ENCODE data around the gene MAVS. TPM values are rescaled to one million over a fixed set of nuclear protein-coding genes. Genes with fewer than 3 reads are reported as not detected.

Gene MAVS
- total and polyA plus RNA-seq, 3 donors from 2014 or later, result 14.5 to 34.6 (median 28.5) TPM

- intact Hi-C loops (cut with DNase I; ENCODE audit: low total_unique reads), result no loop called here
- no peak for DNase-seq
- peaks cover 57% of the 10 kb centered on the region for H3K4me1 ChIP-seq
- WGBS, 2 donors, result 56 to 59% methylated on average over 4 of the region's 4 CpGs
- no peak for TF ChIP-seq POLR2A (IDR thresholded peaks at IDR 0.05)
- no peak for TF ChIP-seq CTCF (IDR thresholded peaks at IDR 0.05)
- no peaks in the 10 kb centered on the region for H3K9me3 ChIP-seq
- peak overlapping the region in 1 of 2 donors; percentile 8 for H3K27ac ChIP-seq
- no peaks in the 10 kb centered on the region for H3K27me3 ChIP-seq
- no peak overlapping the region for H3K4me3 ChIP-seq
- H3K36me3 ChIP-seq (ENCODE audit: low read depth, missing control alignments), result no peaks in the 10 kb centered on the region
Observed at GRCh38 chr20:3898639-3899038, 52.0 kb downstream of the MAVS start.

GRCh38 chr20:3900187-3900604 lies 53.6 kb downstream of the MAVS start:
- Histone ChIP-seq H3K36me3 (ENCODE audit: low read depth, missing control alignments) (no peaks in the 10 kb centered on the region), H3K9me3 (no peaks in the 10 kb centered on the region), H3K27me3 (no peaks in the 10 kb centered on the region), H3K27ac (peak overlapping the region in 1 of 2 donors; percentile 23), H3K4me1 (peaks cover 68% of the 10 kb centered on the region), H3K4me3 (no peak overlapping the region)
- no peak for DNase-seq
- 61 to 67% methylated on average over 3 of the region's 3 CpGs for WGBS, 2 donors
- intact Hi-C loops (cut with DNase I; ENCODE audit: low total_unique reads), result no loop called here
- no peak for TF ChIP-seq POLR2A (IDR thresholded peaks at IDR 0.05)

- Histone ChIP-seq H3K36me3 (ENCODE audit: low read depth, missing control alignments) (no peaks in the 10 kb centered on the region), H3K4me3 (no peak overlapping the region), H3K9me3 (no peaks in the 10 kb centered on the region), H3K27me3 (no peaks in the 10 kb centered on the region), H3K27ac (peak overlapping the region; percentile 47 to 51), H3K4me1 (peaks cover 67% of the 10 kb centered on the region)
- intact Hi-C loops (cut with DNase I; ENCODE audit: low total_unique reads), result no loop called here
- TF ChIP-seq POLR2A (IDR thresholded peaks at IDR 0.05) (no peak), CTCF (IDR thresholded peaks at IDR 0.05) (no peak)
- 49 to 61% methylated on average over 3 of the region's 3 CpGs for WGBS, 2 donors
- no peak for DNase-seq
Observed at GRCh38 chr20:3901028-3901705, 54.5 kb downstream of the MAVS start.

- TF ChIP-seq POLR2A (IDR thresholded peaks at IDR 0.05), result no peak
- no peak for TF ChIP-seq CTCF (IDR thresholded peaks at IDR 0.05)
- Histone ChIP-seq H3K27me3 (no peaks in the 10 kb centered on the region), H3K27ac (peak overlapping the region; percentile 47 to 51), H3K4me3 (no peak overlapping the region), H3K4me1 (peaks cover 60% of the 10 kb centered on the region), H3K9me3 (no peaks in the 10 kb centered on the region), H3K36me3 (ENCODE audit: low read depth, missing control alignments) (no peaks in the 10 kb centered on the region)
- WGBS, 2 donors, result 53 to 54% methylated on average over 9 of the region's 9 CpGs
- intact Hi-C loops (cut with DNase I; ENCODE audit: low total_unique reads), result no loop called here
- no peak for DNase-seq
Observed at GRCh38 chr20:3901706-3902440, 55.2 kb downstream of the MAVS start.

GRCh38 chr20:3902446-3902845 lies 55.8 kb downstream of the MAVS start:
- TF ChIP-seq CTCF (IDR thresholded peaks at IDR 0.05) (no peak), POLR2A (IDR thresholded peaks at IDR 0.05) (no peak)
- no peak for DNase-seq
- H3K4me1 ChIP-seq, result peaks cover 54% of the 10 kb centered on the region
- intact Hi-C loops (cut with DNase I; ENCODE audit: low total_unique reads), result no loop called here
- H3K4me3 ChIP-seq, result no peak overlapping the region
- peak overlapping the region in 1 of 2 donors; percentile 51 for H3K27ac ChIP-seq
- no peaks in the 10 kb centered on the region for H3K36me3 ChIP-seq (ENCODE audit: low read depth, missing control alignments)
- H3K9me3 ChIP-seq, result no peaks in the 10 kb centered on the region
- WGBS, 2 donors, result 75 to 82% methylated on average over 5 of the region's 5 CpGs
- H3K27me3 ChIP-seq, result no peaks in the 10 kb centered on the region

Measured in testis (tissue), 3 donors.